ENCODE measurements around the gene ALDH1L2. TPM values are rescaled to one million over a fixed set of nuclear protein-coding genes. Genes with fewer than 3 reads are reported as not detected.

Gene ALDH1L2
- total RNA-seq, 3 donors from 2014 or later, result 2.3 to 7.8 (median 6.7) TPM

- no peak overlapping the region for H3K4me3 ChIP-seq
- H3K27ac ChIP-seq, result no peak overlapping the region
- H3K27me3 ChIP-seq, result no peaks in the 10 kb centered on the region
- no peak for TF ChIP-seq POLR2A (IDR thresholded peaks at IDR 0.05)
- no peak for TF ChIP-seq POLR2AphosphoS5 (IDR thresholded peaks at IDR 0.05)
- TF ChIP-seq, protein P1, sequence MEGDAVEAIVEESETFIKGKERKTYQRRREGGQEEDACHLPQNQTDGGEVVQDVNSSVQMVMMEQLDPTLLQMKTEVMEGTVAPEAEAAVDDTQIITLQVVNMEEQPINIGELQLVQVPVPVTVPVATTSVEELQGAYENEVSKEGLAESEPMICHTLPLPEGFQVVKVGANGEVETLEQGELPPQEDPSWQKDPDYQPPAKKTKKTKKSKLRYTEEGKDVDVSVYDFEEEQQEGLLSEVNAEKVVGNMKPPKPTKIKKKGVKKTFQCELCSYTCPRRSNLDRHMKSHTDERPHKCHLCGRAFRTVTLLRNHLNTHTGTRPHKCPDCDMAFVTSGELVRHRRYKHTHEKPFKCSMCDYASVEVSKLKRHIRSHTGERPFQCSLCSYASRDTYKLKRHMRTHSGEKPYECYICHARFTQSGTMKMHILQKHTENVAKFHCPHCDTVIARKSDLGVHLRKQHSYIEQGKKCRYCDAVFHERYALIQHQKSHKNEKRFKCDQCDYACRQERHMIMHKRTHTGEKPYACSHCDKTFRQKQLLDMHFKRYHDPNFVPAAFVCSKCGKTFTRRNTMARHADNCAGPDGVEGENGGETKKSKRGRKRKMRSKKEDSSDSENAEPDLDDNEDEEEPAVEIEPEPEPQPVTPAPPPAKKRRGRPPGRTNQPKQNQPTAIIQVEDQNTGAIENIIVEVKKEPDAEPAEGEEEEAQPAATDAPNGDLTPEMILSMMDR (IDR thresholded peaks at IDR 0.05), result no peak
- H3K36me3 ChIP-seq, result no peaks in the 10 kb centered on the region
- no peaks in the 10 kb centered on the region for H3K9me3 ChIP-seq
- DNase-seq (ENCODE audit: low spot score in 2 of 2), result no peak
- intact Hi-C loops (cut with DNase I; ENCODE audit: low total_unique reads), result no loop called here
- no peaks in the 10 kb centered on the region for H3K4me1 ChIP-seq
Observed at GRCh38 chr12:105047308-105047707, 37.0 kb downstream of the ALDH1L2 start.

DNA sequence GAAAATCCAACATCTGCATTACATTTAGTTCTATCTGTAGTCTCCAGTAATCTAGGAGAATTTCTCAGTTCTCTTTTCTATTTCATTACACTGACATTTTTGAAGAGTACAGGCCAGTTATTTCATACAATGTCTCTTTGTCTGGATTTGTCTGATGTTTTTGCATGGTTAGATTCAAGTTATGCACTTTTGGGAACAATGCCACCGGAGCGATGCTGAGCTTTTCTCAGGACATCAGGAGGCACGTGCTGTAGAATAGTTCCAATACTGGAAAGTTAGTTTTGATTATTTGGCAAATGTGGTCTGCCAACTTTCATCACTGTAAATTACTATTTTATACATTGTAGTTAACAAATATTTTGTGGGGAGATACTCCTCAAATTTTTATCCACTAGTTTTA, 43.1 kb downstream of the ALDH1L2 start:
- H3K27ac ChIP-seq, result no peak overlapping the region
- H3K27me3 ChIP-seq, result no peaks in the 10 kb centered on the region
- no peaks in the 10 kb centered on the region for H3K9me3 ChIP-seq
- peak in 1 of 2 donors; percentile 35 for DNase-seq (ENCODE audit: low spot score in 2 of 2)
- H3K4me1 ChIP-seq, result no peaks in the 10 kb centered on the region
- no peak overlapping the region for H3K4me3 ChIP-seq
- H3K36me3 ChIP-seq, result no peaks in the 10 kb centered on the region
- intact Hi-C loops (cut with DNase I; ENCODE audit: low total_unique reads), result no loop called here
- no peak for TF ChIP-seq POLR2AphosphoS5 (IDR thresholded peaks at IDR 0.05)
- TF ChIP-seq, protein P1 (IDR thresholded peaks at IDR 0.05), result no peak
- no peak for TF ChIP-seq POLR2A (IDR thresholded peaks at IDR 0.05)

GRCh38 chr12:105040476-105040875, 43.8 kb downstream of the ALDH1L2 start:
- TF ChIP-seq, protein P1 (IDR thresholded peaks at IDR 0.05), result no peak
- TF ChIP-seq POLR2AphosphoS5 (IDR thresholded peaks at IDR 0.05) (no peak), POLR2A (IDR thresholded peaks at IDR 0.05) (no peak)
- Histone ChIP-seq H3K27me3 (no peaks in the 10 kb centered on the region), H3K9me3 (no peaks in the 10 kb centered on the region), H3K4me1 (no peaks in the 10 kb centered on the region), H3K4me3 (no peak overlapping the region), H3K27ac (no peak overlapping the region), H3K36me3 (no peaks in the 10 kb centered on the region)
- intact Hi-C loops (cut with DNase I; ENCODE audit: low total_unique reads), result no loop called here
- DNase-seq (ENCODE audit: low spot score in 2 of 2), result no peak

GRCh38 chr12:105036937-105037649, 47.2 kb downstream of the ALDH1L2 start:
- Histone ChIP-seq H3K36me3 (no peaks in the 10 kb centered on the region), H3K4me3 (no peak overlapping the region), H3K9me3 (no peaks in the 10 kb centered on the region), H3K27ac (no peak overlapping the region), H3K4me1 (no peaks in the 10 kb centered on the region), H3K27me3 (no peaks in the 10 kb centered on the region)
- no peak for DNase-seq (ENCODE audit: low spot score in 2 of 2)
- intact Hi-C loops (cut with DNase I; ENCODE audit: low total_unique reads), result no loop called here
- TF ChIP-seq, protein P1 (IDR thresholded peaks at IDR 0.05), result no peak
- TF ChIP-seq POLR2A (IDR thresholded peaks at IDR 0.05) (no peak), POLR2AphosphoS5 (IDR thresholded peaks at IDR 0.05) (no peak)

GRCh38 chr12:105033851-105034250, 50.4 kb downstream of the ALDH1L2 start:
- no peak for DNase-seq (ENCODE audit: low spot score in 2 of 2)
- Histone ChIP-seq H3K4me3 (no peak overlapping the region), H3K9me3 (no peaks in the 10 kb centered on the region), H3K27me3 (no peaks in the 10 kb centered on the region), H3K27ac (no peak overlapping the region), H3K4me1 (no peaks in the 10 kb centered on the region), H3K36me3 (no peaks in the 10 kb centered on the region)
- TF ChIP-seq POLR2AphosphoS5 (IDR thresholded peaks at IDR 0.05) (no peak), POLR2A (IDR thresholded peaks at IDR 0.05) (no peak)
- TF ChIP-seq, protein P1 (IDR thresholded peaks at IDR 0.05), result no peak
- intact Hi-C loops (cut with DNase I; ENCODE audit: low total_unique reads), result no loop called here
